Left lung (tissue), 10 donors: ENCODE data around the gene DGUOK. TPM values are rescaled to one million over a fixed set of nuclear protein-coding genes. Genes with fewer than 3 reads are reported as not detected.
A peak's percentile ranks its signal among the peaks of the same experiment; 100 is the strongest.

ENCODE experiments used
- ATAC-seq: fragments of 200-7000 bp; cut with Tn5 transposase; one replicate; pipeline ENCODE4 v1.9.1; 2020; ENCODE audit warnings: moderate library complexity
- DNase-seq, 4 donors: peaks; one replicate each; pipeline ENCODE4 v3.0.0-alpha.2; 2013 to 2020
- H3K27ac ChIP-seq, 2 donors: fragments of 200-600 bp; sonication (generic) in 1 of 2; one replicate each; pipeline versions ENCODE4 v1.5.0 to v1.8.0; 2020 to 2021
- H3K27me3 ChIP-seq, 2 donors: fragments of 200-600 bp; sonication (generic) in 1 of 2; one replicate each; pipeline versions ENCODE4 v1.5.0 to v1.8.0; 2020 to 2021
- H3K36me3 ChIP-seq, 2 donors: fragments of 200-600 bp; sonication (generic) in 1 of 2; one replicate each; pipeline versions ENCODE4 v1.5.0 to v1.8.0; 2020 to 2021
- H3K4me1 ChIP-seq, 2 donors: fragments of 200-600 bp; one replicate each; pipeline ENCODE4 v1.8.0; 2021
- H3K4me3 ChIP-seq, 2 donors: fragments of 200-600 bp; sonication (generic) in 1 of 2; one replicate each; pipeline versions ENCODE4 v1.5.0 to v1.8.0; 2020 to 2021; ENCODE audit warnings: mild to moderate bottlenecking in 1 of 2
- H3K9me3 ChIP-seq, 2 donors: fragments of 200-600 bp; sonication (generic) in 1 of 2; one replicate each; pipeline versions ENCODE4 v1.5.0 to v1.8.0; 2020 to 2021
- CTCF ChIP-seq, 2 donors: fragments of 200-600 bp; sonication (generic) in 1 of 2; IDR thresholded peaks; one replicate each; pipeline versions ENCODE4 v1.5.0 to v1.8.0; 2021; ENCODE audit warnings: antibody characterized with exemption in 2 of 2
- intact Hi-C, 2 donors: fragments of 100-400 bp; cut with DNase I; formaldehyde crosslinking; loops; one replicate each; pipeline versions ENCODE4 v1.11.2 to v1.14.2; 2022
- polyA plus RNA-seq, 6 donors: library from polyadenylated mRNA; unstranded; fragments of 120-200 nt; gene quantifications; one replicate each; pipeline ENCODE4 v1.2.1, GENCODE V29; 2013; ENCODE audit not compliant: insufficient read length in 6 of 6
- total RNA-seq, 2 donors: library from RNA; stranded (reverse); fragmentation: NEBNext Ultra II Directional; extraction: Animal tissue kit (Norgen Biotek cat#: 25700); gene quantifications; one replicate each; pipeline ENCODE4 v1.2.1, GENCODE V29; 2021
- donor health status: DM: no; HTN: yes; CAD: no.
- donor health status: DM: no; HTN: no; CAD: no.

The DGUOK gene
- total and polyA plus RNA-seq, 8 donors, result 32.1 to 64.5 (median 60.3) TPM

GRCh38 chr2:73946666-73947065 lies 20.0 kb downstream of the DGUOK start:
- Histone ChIP-seq H3K9me3 (no peaks in the 10 kb centered on the region), H3K36me3 (peaks cover 0 to 63% of the 10 kb centered on the region in 2 donors), H3K27me3 (no peaks in the 10 kb centered on the region), H3K27ac (peak overlapping the region in 1 of 2 donors; percentile 83), H3K4me3 (no peak overlapping the region), H3K4me1 (peaks cover 0 to 44% of the 10 kb centered on the region in 2 donors)
- DNase-seq (no peak), ATAC-seq (peak; percentile 79)
- no peak for TF ChIP-seq CTCF (IDR thresholded peaks at IDR 0.05)
- intact Hi-C loops, result no loop called here

- Histone ChIP-seq H3K4me3 (no peak overlapping the region), H3K4me1 (peaks cover 7 to 53% of the 10 kb centered on the region in 2 donors), H3K9me3 (no peaks in the 10 kb centered on the region), H3K27ac (peak overlapping the region in 1 of 2 donors; percentile 83), H3K27me3 (no peaks in the 10 kb centered on the region), H3K36me3 (peaks cover 0 to 59% of the 10 kb centered on the region in 2 donors)
- no peak for ATAC-seq
- intact Hi-C loops, result no loop called here
- DNase-seq, result no peak
- no peak for TF ChIP-seq CTCF (IDR thresholded peaks at IDR 0.05)
Observed at GRCh38 chr2:73947412-73948018, 20.8 kb downstream of the DGUOK start.

GRCh38 chr2:73949802-73950201 lies 23.1 kb downstream of the DGUOK start:
- no peaks in the 10 kb centered on the region for H3K27me3 ChIP-seq
- DNase-seq (no peak), ATAC-seq (no peak)
- TF ChIP-seq CTCF (IDR thresholded peaks at IDR 0.05), result no peak
- H3K4me3 ChIP-seq, result no peak overlapping the region
- H3K9me3 ChIP-seq, result no peaks in the 10 kb centered on the region
- intact Hi-C loops, result no loop called here
- peak overlapping the region in 1 of 2 donors; percentile 83 for H3K27ac ChIP-seq
- H3K36me3 ChIP-seq, result peaks cover 0 to 71% of the 10 kb centered on the region in 2 donors
- peaks cover 7 to 62% of the 10 kb centered on the region in 2 donors for H3K4me1 ChIP-seq

- TF ChIP-seq CTCF (IDR thresholded peaks at IDR 0.05), result no peak
- Histone ChIP-seq H3K27ac (peak overlapping the region; percentile 13 to 51), H3K36me3 (peaks cover 0 to 82% of the 10 kb centered on the region in 2 donors), H3K4me1 (peaks cover 7 to 57% of the 10 kb centered on the region in 2 donors), H3K9me3 (no peaks in the 10 kb centered on the region), H3K4me3 (no peak overlapping the region), H3K27me3 (no peaks in the 10 kb centered on the region)
- ATAC-seq, result peak; percentile 97
- intact Hi-C loops, result no loop called here
- peak in 1 of 4 donors; percentile 73 for DNase-seq
Observed at GRCh38 chr2:73952499-73953446, 26.1 kb downstream of the DGUOK start.
